HEK293 (cell line): Measurements from ENCODE around the gene TNKS2.

Experiments
- GLIS1 ChIP-seq: fragments of 450-650 bp; formaldehyde crosslinking; IDR thresholded peaks from 2 replicates; pipeline ENCODE4 v1.5.1; 2016; ENCODE audit warnings: missing biosample characterization, missing genetic modification characterization
- HOXC10 ChIP-seq: sonication (generic); formaldehyde crosslinking; IDR thresholded peaks from 2 replicates; pipeline ENCODE4 v1.8.1; 2023; ENCODE audit warnings: mild to moderate bottlenecking, missing genetic modification reagents
- PBX3 ChIP-seq: sonication (generic); formaldehyde crosslinking; IDR thresholded peaks from 2 replicates; pipeline ENCODE4 v1.8.1; 2022; ENCODE audit warnings: mild to moderate bottlenecking, moderate library complexity, missing genetic modification reagents
- PRDM10 ChIP-seq: fragments of 450-650 bp; formaldehyde crosslinking; IDR thresholded peaks from 2 replicates; pipeline ENCODE4 v1.5.1; 2016; ENCODE audit warnings: missing biosample characterization, missing genetic modification characterization
- REST ChIP-seq: fragments of 450-650 bp; formaldehyde crosslinking; IDR thresholded peaks from 2 replicates; pipeline ENCODE4 v1.5.1; 2016; ENCODE audit warnings: missing biosample characterization, missing genetic modification characterization
- ZBTB20 ChIP-seq: fragments of 450-650 bp; formaldehyde crosslinking; IDR thresholded peaks from 2 replicates; pipeline ENCODE4 v1.5.1; 2016; ENCODE audit warnings: missing biosample characterization, missing genetic modification characterization
- ZBTB48 ChIP-seq: fragments of 450-650 bp; formaldehyde crosslinking; IDR thresholded peaks from 2 replicates; pipeline ENCODE4 v1.5.1; 2016; ENCODE audit warnings: missing biosample characterization, missing genetic modification characterization
- ZBTB6 ChIP-seq: fragments of 450-650 bp; formaldehyde crosslinking; IDR thresholded peaks from 2 replicates; pipeline ENCODE4 v1.5.1; 2017; ENCODE audit warnings: missing biosample characterization, missing genetic modification characterization
- ZBTB7A ChIP-seq: fragments of 450-650 bp; formaldehyde crosslinking; IDR thresholded peaks from 2 replicates; pipeline ENCODE4 v1.5.1; 2016; ENCODE audit warnings: low read depth, missing biosample characterization, missing genetic modification characterization
- ZFP69B ChIP-seq: fragments of 450-650 bp; formaldehyde crosslinking; IDR thresholded peaks from 2 replicates; pipeline ENCODE4 v1.5.1; 2016; ENCODE audit warnings: missing biosample characterization, missing genetic modification characterization
- ZNF121 ChIP-seq: fragments of 450-650 bp; formaldehyde crosslinking; IDR thresholded peaks from 2 replicates; pipeline ENCODE4 v1.5.1; 2016; ENCODE audit warnings: missing biosample characterization, missing genetic modification characterization
- ZNF133 ChIP-seq: fragments of 450-650 bp; formaldehyde crosslinking; IDR thresholded peaks from 2 replicates; pipeline ENCODE4 v1.5.1; 2016; ENCODE audit warnings: missing biosample characterization, missing genetic modification characterization
- ZNF157 ChIP-seq: fragments of 450-650 bp; formaldehyde crosslinking; IDR thresholded peaks from 2 replicates; pipeline ENCODE4 v1.5.1; 2016; ENCODE audit warnings: missing biosample characterization, missing genetic modification characterization
- ZNF169 ChIP-seq: fragments of 450-650 bp; formaldehyde crosslinking; IDR thresholded peaks from 2 replicates; pipeline ENCODE4 v1.5.1; 2016; ENCODE audit warnings: missing biosample characterization, missing genetic modification characterization
- ZNF174 ChIP-seq: fragments of 450-650 bp; formaldehyde crosslinking; IDR thresholded peaks from 2 replicates; pipeline ENCODE4 v1.5.0; 2017; ENCODE audit warnings: missing biosample characterization, mild to moderate bottlenecking, missing genetic modification characterization
- ZNF184 ChIP-seq: fragments of 450-650 bp; IDR thresholded peaks from 2 replicates; pipeline ENCODE4 v1.5.1; 2018; ENCODE audit warnings: missing biosample characterization, mild to moderate bottlenecking, missing genetic modification characterization
- ZNF2 ChIP-seq: fragments of 450-650 bp; formaldehyde crosslinking; IDR thresholded peaks from 2 replicates; pipeline ENCODE4 v1.5.1; 2016; ENCODE audit warnings: missing biosample characterization, missing genetic modification characterization
- ZNF202 ChIP-seq: fragments of 450-650 bp; formaldehyde crosslinking; IDR thresholded peaks from 2 replicates; pipeline ENCODE4 v1.5.1; 2016; ENCODE audit warnings: missing biosample characterization, missing genetic modification characterization, borderline replicate concordance
- ZNF24 ChIP-seq: fragments of 450-650 bp; formaldehyde crosslinking; IDR thresholded peaks from 2 replicates; pipeline ENCODE4 v1.5.1; 2016; ENCODE audit warnings: missing biosample characterization, missing genetic modification characterization
- ZNF248 ChIP-seq: fragments of 450-650 bp; formaldehyde crosslinking; IDR thresholded peaks from 2 replicates; pipeline ENCODE4 v1.5.1; 2017; ENCODE audit warnings: missing biosample characterization, missing genetic modification characterization
- ZNF433 ChIP-seq: fragments of 450-650 bp; formaldehyde crosslinking; IDR thresholded peaks from 2 replicates; pipeline ENCODE4 v1.5.1; 2016; ENCODE audit warnings: missing biosample characterization, missing genetic modification characterization, low read depth
- ZNF558 ChIP-seq: fragments of 450-650 bp; formaldehyde crosslinking; IDR thresholded peaks from 2 replicates; pipeline ENCODE4 v1.5.1; 2016; ENCODE audit warnings: missing biosample characterization, missing genetic modification characterization
- ZNF623 ChIP-seq: fragments of 450-650 bp; formaldehyde crosslinking; IDR thresholded peaks from 2 replicates; pipeline ENCODE4 v1.5.1; 2016; ENCODE audit warnings: missing biosample characterization, missing genetic modification characterization
- ZNF654 ChIP-seq: fragments of 450-650 bp; formaldehyde crosslinking; IDR thresholded peaks from 2 replicates; pipeline ENCODE4 v1.5.1; 2016; ENCODE audit warnings: low read depth, missing biosample characterization, missing genetic modification characterization
- ZNF76 ChIP-seq: fragments of 450-650 bp; formaldehyde crosslinking; IDR thresholded peaks from 2 replicates; pipeline ENCODE4; 2016; ENCODE audit warnings: low read depth, missing biosample characterization, missing genetic modification characterization, borderline replicate concordance
- ZSCAN18 ChIP-seq: fragments of 450-650 bp; formaldehyde crosslinking; IDR thresholded peaks from 2 replicates; pipeline ENCODE4 v1.5.1; 2016; ENCODE audit warnings: missing biosample characterization, missing genetic modification characterization
- ZXDB ChIP-seq: fragments of 450-650 bp; formaldehyde crosslinking; IDR thresholded peaks from 2 replicates; pipeline ENCODE4 v1.5.1; 2016; ENCODE audit warnings: missing biosample characterization, missing genetic modification characterization

TNKS2 gene

GRCh38 chr10:91908337-91909116 lies 110.3 kb downstream of the TNKS2 start (continued):
- TF ChIP-seq PBX3 (CRISPR knock-in tag) (0 out of 2 replicates have a peak, but pooled peaks have one; percentile 16), ZNF24 (peak; percentile 22; the same call in 1 of the 2 replicates), ZFP69B (tag by site-specific recombination) (peak; percentile 72), ZNF558 (tag by site-specific recombination) (no peak), HOXC10 (CRISPR knock-in tag) (no peak), ZNF184 (tag by site-specific recombination) (no peak), ZNF133 (tag by site-specific recombination) (no peak), ZNF121 (no peak), PRDM10 (no peak; the same call in none of the 2 replicates), ZNF169 (tag by site-specific recombination) (no peak), ZBTB7A (no peak; the same call in 1 of the 2 replicates), ZBTB20 (tag by site-specific recombination) (peak; percentile 86), ZXDB (tag by site-specific recombination) (peak; percentile 62), ZNF202 (0 out of 2 replicates have a peak, but pooled peaks have one; percentile 18), GLIS1 (peak; percentile 72), ZBTB48 (no peak; the same call in 1 of the 2 replicates), ZNF433 (no peak), ZNF157 (tag by site-specific recombination) (no peak), ZNF2 (tag by site-specific recombination) (peak; percentile 75), ZNF248 (tag by site-specific recombination) (no peak), ZNF174 (tag by site-specific recombination) (no peak; the same call in 1 of the 2 replicates), REST (tag by site-specific recombination) (peak; percentile 88), ZNF623 (tag by site-specific recombination) (no peak), ZBTB6 (no peak), ZNF654 (tag by site-specific recombination) (no peak), ZNF76 (tag by site-specific recombination) (peak; percentile 43; the same call in 1 of the 2 replicates), ZSCAN18 (tag by site-specific recombination) (no peak)
